ENCODE results near the gene PRKCE. TPM values are rescaled to one million over a fixed set of nuclear protein-coding genes. Genes with fewer than 3 reads are reported as not detected.

The PRKCE gene
- total and polyA plus RNA-seq, 2 experiments from 2014 or later: 13.2 to 19.2 TPM

DNA sequence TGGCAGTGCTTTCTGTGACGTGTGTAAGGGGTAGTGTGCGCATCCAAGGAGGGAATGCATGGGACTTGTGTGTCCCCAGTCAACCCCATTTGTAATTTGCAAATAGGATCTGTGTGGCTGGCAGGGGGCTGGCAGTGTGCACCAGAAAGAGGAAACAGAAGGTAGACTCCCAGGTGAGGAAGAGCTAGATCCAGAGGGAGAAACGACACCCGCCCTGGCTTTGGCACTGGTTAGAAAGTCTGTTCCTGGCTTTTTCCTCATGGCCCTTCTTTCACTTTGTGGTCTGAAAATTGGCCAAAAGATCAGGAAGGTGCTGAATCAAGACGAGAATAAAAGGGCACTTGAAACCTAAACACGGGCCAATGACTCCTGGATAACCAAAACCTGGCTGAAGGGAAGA lies 33.3 kb downstream of the PRKCE start:
- Histone ChIP-seq H3K4me3 (no peak overlapping the region), H3K36me3 (no peaks in the 10 kb centered on the region), H3K27me3 (no peaks in the 10 kb centered on the region), H3K4me1 (ENCODE audit: low read depth) (peaks cover 23% of the 10 kb centered on the region), H3K27ac (no peak overlapping the region), H3K9me3 (ENCODE audit: low read depth) (no peaks in the 10 kb centered on the region)
- DNase-seq (ENCODE audit: low read depth in 1 of 2, low spot score in 1 of 2): no peak
- TF ChIP-seq, protein P1, sequence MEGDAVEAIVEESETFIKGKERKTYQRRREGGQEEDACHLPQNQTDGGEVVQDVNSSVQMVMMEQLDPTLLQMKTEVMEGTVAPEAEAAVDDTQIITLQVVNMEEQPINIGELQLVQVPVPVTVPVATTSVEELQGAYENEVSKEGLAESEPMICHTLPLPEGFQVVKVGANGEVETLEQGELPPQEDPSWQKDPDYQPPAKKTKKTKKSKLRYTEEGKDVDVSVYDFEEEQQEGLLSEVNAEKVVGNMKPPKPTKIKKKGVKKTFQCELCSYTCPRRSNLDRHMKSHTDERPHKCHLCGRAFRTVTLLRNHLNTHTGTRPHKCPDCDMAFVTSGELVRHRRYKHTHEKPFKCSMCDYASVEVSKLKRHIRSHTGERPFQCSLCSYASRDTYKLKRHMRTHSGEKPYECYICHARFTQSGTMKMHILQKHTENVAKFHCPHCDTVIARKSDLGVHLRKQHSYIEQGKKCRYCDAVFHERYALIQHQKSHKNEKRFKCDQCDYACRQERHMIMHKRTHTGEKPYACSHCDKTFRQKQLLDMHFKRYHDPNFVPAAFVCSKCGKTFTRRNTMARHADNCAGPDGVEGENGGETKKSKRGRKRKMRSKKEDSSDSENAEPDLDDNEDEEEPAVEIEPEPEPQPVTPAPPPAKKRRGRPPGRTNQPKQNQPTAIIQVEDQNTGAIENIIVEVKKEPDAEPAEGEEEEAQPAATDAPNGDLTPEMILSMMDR (IDR thresholded peaks at IDR 0.05; ENCODE audit: low read depth, low read length): no peak

DNA sequence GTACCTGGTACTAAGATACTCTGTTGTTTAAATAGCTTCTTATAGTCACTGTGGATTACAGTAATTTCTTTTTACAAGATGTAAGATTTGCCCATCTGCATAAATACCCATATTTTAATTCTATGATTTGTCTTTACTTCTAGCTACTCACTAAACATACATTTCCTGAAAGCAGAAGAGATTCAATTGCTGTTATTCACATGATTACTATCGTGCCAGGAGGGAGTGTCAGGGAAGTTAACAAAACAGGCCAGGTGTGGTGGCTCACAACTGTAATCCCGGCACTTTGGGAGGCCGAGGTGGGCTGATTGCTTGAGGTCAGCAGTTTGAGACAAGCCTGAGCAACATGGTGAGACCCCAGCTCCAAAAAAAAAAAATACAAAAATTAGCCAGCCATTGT lies 33.8 kb downstream of the PRKCE start:
- TF ChIP-seq, protein P1 (IDR thresholded peaks at IDR 0.05; ENCODE audit: low read depth, low read length): no peak

DNA sequence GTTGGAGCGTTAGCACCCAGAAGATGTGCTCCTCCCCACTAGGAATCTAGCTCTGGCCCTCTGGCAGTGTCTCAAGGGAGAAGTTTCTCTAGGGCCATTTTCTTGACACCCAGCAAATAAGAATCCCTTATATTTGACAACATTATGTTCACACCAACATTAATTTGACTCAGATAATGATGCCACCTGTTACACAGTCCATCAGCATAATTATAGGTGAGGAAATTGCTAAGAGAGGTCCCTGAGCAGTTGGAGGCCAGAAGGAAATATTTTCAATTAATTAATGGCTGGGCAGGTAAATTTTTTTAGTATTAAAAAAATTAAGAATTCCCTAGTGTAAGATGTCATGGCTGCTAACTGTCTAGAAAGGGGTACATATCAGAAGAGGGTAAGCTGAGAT lies 36.5 kb downstream of the PRKCE start:
- Histone ChIP-seq H3K27ac (no peak overlapping the region), H3K4me1 (ENCODE audit: low read depth) (peaks cover 18% of the 10 kb centered on the region), H3K9me3 (ENCODE audit: low read depth) (no peaks in the 10 kb centered on the region), H3K27me3 (no peaks in the 10 kb centered on the region), H3K4me3 (no peak overlapping the region), H3K36me3 (no peaks in the 10 kb centered on the region)
- TF ChIP-seq, protein P1 (IDR thresholded peaks at IDR 0.05; ENCODE audit: low read depth, low read length): no peak
- no peak for DNase-seq (ENCODE audit: low read depth in 1 of 2, low spot score in 1 of 2)

More for the DNA sequence above, 33.8 kb downstream of the PRKCE start:
- H3K9me3 ChIP-seq (ENCODE audit: low read depth): no peaks in the 10 kb centered on the region
- no peak overlapping the region for H3K27ac ChIP-seq
- no peaks in the 10 kb centered on the region for H3K36me3 ChIP-seq
- no peak overlapping the region for H3K4me3 ChIP-seq
- no peak for DNase-seq (ENCODE audit: low read depth in 1 of 2, low spot score in 1 of 2)
- no peaks in the 10 kb centered on the region for H3K27me3 ChIP-seq
- peaks cover 19% of the 10 kb centered on the region for H3K4me1 ChIP-seq (ENCODE audit: low read depth)

DNA sequence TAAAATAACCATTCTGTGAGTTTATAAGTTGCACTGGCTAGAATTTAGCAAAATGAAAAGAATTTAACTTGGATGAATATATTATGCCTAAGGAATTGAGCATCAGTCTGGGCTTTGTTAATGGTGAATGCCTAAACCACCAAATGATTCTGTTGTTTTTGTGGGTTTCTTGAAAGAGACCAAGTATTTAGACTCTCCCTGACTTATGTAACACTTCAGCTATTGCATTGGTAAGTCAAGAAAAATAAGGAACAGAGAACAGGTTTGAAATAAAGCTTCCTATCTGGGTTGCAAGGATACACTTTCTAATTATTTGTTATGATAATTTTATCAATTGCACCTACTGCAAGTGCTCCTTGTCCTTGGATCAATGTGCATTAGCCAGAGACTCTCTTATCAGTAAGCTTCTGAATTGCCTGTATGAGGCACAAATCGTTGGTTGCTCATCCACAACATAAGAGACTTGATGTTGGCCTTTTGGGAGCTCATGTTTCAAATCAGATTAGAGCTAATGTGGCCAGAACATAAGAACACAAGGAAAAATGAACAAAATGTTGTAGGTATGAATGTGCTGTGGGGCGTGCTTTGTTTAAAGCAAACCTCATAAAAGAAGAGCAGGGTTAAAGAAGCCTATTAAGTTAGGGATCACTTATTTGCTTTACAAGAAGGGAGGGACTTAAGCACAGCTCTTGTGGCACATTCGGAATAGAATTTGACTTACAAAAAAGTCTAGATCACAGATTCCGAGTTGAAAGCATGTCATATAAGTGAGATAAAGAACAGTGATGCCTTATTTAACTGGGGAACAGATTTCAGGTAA lies 37.2 kb downstream of the PRKCE start:
- H3K4me3 ChIP-seq: no peak overlapping the region
- H3K36me3 ChIP-seq: no peaks in the 10 kb centered on the region
- no peak for DNase-seq (ENCODE audit: low read depth in 1 of 2, low spot score in 1 of 2)
- H3K4me1 ChIP-seq (ENCODE audit: low read depth): peaks cover 14% of the 10 kb centered on the region
- H3K9me3 ChIP-seq (ENCODE audit: low read depth): no peaks in the 10 kb centered on the region
- no peak overlapping the region for H3K27ac ChIP-seq
- H3K27me3 ChIP-seq: no peaks in the 10 kb centered on the region
- TF ChIP-seq, protein P1 (IDR thresholded peaks at IDR 0.05; ENCODE audit: low read depth, low read length): no peak

DNA sequence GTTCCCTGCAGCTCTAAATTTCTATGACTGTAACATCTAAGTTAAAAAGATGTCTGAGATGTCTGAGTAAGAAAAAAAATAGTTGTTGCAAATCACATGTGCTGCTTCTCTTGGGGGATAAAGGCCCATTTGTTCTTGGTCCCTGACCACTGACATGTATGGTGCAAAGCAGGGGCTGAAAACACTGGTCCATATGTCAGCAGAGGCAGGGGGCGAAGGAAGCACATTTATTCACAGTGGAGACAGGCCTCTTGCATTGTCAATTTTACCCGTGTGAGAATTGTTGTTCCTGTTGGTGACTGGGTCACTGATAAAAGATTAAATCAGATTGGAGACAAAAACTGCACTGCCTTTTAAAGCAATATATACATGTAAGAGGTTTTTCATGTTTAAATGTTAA lies 38.8 kb downstream of the PRKCE start:
- TF ChIP-seq, protein P1 (IDR thresholded peaks at IDR 0.05; ENCODE audit: low read depth, low read length): no peak
- peaks cover 14% of the 10 kb centered on the region for H3K4me1 ChIP-seq (ENCODE audit: low read depth)
- H3K9me3 ChIP-seq (ENCODE audit: low read depth): no peaks in the 10 kb centered on the region
- H3K27ac ChIP-seq: no peak overlapping the region
- H3K27me3 ChIP-seq: no peaks in the 10 kb centered on the region
- no peaks in the 10 kb centered on the region for H3K36me3 ChIP-seq
- no peak for DNase-seq (ENCODE audit: low read depth in 1 of 2, low spot score in 1 of 2)
- no peak overlapping the region for H3K4me3 ChIP-seq
